Right renal cortex interstitium (tissue), 3 donors: ENCODE data around the gene TRDN. TPM values are rescaled to one million over a fixed set of nuclear protein-coding genes. Genes with fewer than 3 reads are reported as not detected.

ENCODE experiments used
- DNase-seq, 3 donors: peaks; one replicate each; pipeline ENCODE4 v3.0.0-alpha.2; 2013; ENCODE audit warnings: low read depth in 3 of 3, low spot score in 2 of 3
- polyA plus RNA-seq, 3 donors: library from polyadenylated mRNA; unstranded; fragments of 120-200 nt; gene quantifications; one replicate each; pipeline ENCODE4 v1.2.1, GENCODE V29; 2013; ENCODE audit not compliant: insufficient read length in 3 of 3

TRDN gene
- polyA plus RNA-seq, 3 donors: 2.6 to 6.8 (median 2.7) TPM

DNA sequence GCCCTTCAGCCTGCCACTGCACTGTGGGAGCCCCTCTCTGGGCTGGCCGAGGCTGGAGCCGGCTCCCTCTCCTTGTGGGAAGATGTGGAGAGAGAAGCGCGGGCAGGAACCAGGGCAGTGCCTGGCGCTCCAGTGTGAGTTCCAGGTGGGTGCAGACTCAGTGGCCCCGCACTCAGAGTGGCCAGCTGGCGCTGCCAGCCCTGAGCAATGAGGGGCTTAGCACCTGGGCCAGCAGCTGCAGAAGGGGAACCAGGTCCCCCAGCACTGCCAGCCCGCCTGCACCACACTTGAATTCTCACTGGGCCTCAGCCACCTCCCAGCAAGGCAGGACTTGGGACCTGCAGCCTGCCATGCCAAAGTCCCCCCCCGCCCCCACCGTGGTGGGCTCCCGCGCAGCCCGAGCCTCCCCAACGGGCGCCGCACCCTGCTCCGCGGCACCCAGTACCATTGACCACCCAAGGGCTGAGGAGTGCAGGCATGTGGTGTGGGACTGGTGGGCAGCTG lies 434.8 kb downstream of the TRDN start:
- no peak for DNase-seq

DNA sequence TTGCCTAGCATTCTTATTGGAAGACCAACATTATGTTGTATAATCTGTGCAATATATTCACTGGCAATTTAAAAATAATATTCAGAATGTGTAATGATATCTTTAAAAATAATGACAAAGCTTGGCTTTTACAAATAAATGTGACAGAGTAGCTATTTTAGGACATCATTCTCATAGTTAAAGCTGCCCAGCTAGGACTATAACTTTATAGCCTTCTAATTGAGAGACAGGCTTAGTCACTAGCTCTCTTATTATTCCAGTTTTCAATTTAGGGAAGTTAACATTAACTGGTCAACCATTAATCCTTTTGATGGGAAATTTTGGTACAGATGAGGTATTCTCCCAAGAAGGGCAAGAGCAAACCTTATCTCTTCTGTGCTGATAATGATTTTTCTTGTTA lies 443.5 kb downstream of the TRDN start:
- no peak for DNase-seq

DNA sequence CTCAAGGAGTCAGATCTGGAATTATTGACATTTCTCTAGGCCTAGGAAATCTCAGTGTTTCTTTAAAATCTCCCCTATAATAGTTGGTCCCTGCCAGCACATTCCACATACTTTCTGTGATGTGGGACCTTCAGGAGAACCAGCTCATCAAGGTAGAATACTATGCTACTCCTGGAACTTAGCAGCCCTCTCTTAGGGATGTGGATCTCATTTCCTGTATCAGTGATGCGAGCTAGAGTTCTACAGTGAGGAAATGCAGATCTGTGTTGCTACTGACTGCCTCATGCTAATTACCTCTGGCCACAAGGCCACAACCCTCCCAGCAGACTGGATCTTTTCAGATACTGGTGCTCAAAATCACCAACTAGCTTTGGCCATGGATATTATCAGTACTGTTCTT lies 446.9 kb downstream of the TRDN start:
- DNase-seq: no peak

DNA sequence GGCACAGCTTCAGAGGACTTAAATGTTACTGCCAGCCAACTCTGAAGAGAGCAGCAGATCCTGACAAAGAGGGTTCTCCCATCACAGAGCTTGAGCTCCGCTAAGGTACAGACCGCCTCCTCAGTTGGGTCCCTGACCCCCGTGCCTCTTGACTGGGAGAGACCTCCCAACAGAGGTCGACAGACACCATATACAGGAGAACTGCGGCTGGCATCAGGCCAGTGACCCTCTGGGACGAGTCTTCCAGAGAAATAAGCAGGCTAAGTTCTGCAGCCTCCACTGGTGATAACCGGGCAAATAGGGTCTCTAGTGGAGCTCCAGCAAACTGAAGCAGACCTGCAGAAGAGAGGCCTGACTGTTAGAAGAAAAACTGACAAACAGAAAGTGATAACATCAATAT lies 453.8 kb downstream of the TRDN start:
- no peak for DNase-seq

DNA sequence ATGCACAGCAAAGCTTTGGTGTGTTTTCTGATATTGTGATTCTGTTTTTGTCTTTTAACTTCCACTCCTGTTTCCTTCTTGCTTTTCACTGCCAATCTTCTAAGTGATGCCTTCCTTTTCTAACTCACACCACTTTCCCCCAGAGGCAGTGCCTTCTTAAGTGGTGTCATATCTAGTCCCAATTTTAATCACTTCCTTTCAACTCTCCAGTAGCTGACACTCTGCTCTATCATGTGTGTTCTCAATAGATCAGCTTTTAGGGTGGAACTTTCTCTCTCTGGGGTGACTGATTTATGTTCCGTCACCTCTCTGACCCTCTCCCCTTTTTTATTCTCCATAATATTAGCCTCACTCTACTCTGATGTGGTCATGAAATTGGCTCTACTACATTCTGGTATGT lies 460.0 kb downstream of the TRDN start:
- DNase-seq: no peak

DNA sequence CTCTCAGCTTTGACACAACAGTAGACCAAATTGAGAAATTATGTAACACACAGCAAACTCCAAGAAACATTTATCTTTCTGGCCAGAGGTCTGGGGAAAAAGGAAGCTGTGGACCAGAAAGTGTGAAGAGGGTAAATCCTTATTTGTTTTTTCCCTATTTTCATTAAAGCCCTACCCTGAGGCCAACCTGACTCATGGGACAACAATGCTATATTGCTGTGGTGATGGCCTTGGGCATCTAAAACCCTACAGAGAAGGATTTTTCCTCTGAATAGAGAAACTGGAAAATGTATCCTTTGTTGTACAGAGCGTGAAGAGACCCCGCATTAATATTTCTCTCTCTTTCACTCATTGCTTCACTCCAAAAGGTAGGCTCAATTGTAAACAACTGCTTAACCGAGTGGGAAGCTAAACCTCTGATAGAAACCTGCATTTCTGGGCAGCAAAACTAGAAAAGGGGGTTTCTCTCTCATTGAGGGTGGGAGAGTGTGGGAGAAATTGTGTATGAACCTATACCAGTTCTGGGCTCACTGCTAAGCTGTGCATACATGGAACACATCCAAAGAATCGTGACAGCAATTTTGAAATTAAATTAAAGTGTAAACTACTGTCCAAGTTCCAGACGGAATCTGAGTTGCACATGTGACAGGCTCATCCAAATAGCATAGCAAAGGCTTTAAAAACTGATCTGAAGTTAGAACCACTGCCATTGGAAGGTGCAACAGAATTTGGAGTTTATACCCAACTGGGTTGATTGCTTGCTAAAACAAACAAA lies 465.2 kb downstream of the TRDN start:
- no peak for DNase-seq

DNA sequence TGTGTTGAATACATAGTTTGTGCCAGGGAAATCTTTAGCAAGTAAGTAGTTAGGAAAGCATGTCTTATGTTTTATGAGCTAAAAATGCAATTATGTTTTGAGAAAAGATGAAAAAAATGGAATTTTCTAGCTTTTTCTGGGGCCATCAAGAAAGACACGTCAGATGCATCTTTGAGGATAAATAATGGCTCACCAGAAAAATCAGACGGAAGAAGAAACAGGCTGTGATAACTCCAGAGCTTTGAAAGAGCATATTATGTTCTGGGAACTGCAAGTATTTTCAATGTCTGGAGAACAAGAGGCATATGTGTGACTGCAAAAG lies 467.0 kb downstream of the TRDN start:
- no peak for DNase-seq

DNA sequence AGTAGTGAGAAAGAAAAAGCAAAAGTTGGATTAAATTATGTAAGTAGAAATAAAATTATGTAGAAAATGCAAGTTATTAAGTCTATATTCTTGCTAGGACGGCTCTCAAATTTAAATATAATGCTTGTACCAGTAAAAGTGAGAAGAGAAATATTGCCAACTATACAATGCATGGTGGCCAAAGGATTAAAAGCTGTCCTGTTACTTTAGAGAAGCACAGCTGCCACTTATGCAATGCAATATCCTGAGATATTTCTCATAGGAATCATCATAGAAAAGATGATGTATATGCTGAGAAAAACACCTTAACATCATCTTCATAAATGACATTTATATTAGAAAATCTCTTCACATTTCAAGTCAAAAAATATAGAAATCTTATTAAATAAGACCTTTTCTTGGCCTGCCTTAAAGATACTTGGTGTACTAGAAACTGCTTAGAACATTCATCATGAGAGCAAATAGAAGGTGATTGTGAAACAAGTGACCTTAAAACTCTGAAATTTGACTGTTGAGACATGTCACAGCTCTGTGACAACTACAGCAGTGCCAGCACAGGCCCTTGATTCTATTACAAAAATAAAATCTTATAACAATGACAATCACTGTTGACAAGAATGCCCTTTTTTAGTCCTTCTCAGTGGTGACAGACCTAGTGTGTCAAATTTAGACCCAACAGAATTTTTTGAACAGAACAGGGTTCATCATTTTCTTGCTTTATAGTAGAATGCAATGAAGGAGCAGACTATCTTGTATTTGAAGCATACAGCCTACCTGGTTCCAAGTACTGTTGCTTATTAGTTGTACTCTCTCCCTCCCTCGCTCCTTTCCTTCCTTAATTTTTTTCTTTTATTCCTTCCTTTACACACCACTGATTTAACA lies 467.6 kb downstream of the TRDN start:
- no peak for DNase-seq

DNA sequence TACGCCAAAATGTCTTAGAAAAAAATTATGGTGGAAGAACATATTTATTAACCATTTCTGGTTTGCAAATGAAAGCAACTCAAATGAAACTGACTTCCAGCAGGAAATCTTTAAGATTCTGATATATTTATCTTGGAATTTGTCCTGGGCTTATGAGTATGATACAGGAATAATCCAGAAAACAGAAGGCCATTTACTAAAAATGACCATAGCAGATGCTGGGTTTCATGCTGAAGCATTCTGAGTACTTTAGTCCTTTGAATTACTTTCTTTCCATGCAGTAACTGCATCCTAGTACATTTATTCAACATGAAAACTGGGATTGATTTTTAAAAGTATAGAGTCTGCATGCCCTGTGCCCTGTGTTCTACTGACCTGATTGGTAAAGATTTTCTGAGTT lies 468.3 kb downstream of the TRDN start:
- no peak for DNase-seq

Other genes starting within 250 kb of the TRDN start
- 10 to 100 TPM; 20.2 to 32.0 (median 22.2) TPM for gene NKAIN2, start 166.9 kb upstream of the TRDN start, polyA plus RNA-seq